ENCODE measurements around the gene SSB.
"Not testable (repeated sequence)": the region's sequence is repeated elsewhere in the genome, so short reads cannot be mapped to it uniquely, and the experiment has no call there.

The SSB gene

GRCh38 chr2:169828141-169828811 is 29.6 kb downstream of the SSB start:
- DNase-seq, result peak in 50 of 56 donors; percentile 4 to 67 (median 40)

GRCh38 chr2:169834401-169834800 is 35.7 kb downstream of the SSB start:
- DNase-seq, result no peak

GRCh38 chr2:169838743-169839489 is 40.2 kb downstream of the SSB start:
- DNase-seq, result no peak

GRCh38 chr2:169839954-169840746 is 41.5 kb downstream of the SSB start:
- DNase-seq, result peak in 1 of 56 donors; percentile 3

- no peak for DNase-seq
Observed at GRCh38 chr2:169840747-169841142, 42.1 kb downstream of the SSB start.

- DNase-seq, result not testable (repeated sequence)
Observed at GRCh38 chr2:169841625-169842024, 43.0 kb downstream of the SSB start.

- DNase-seq, result no peak
Observed at GRCh38 chr2:169845016-169845415, 46.3 kb downstream of the SSB start.

- peak in 42 of 56 donors; percentile 2 to 76 (median 35) for DNase-seq
Observed at GRCh38 chr2:169848959-169849693, 50.5 kb downstream of the SSB start.

- no peak for DNase-seq
Observed at GRCh38 chr2:169849710-169850109, 51.0 kb downstream of the SSB start.

GRCh38 chr2:169853041-169853668 is 54.5 kb downstream of the SSB start:
- DNase-seq, result no peak

GRCh38 chr2:169855281-169856258 is 56.9 kb downstream of the SSB start:
- DNase-seq, result not testable (repeated sequence)

- DNase-seq, result no peak
Observed at GRCh38 chr2:169859423-169859822, 60.8 kb downstream of the SSB start.

- no peak for DNase-seq
Observed at GRCh38 chr2:169860149-169860548, 61.5 kb downstream of the SSB start.

All from nucleus accumbens (tissue), 56 donors.